Activated CD4-positive, alpha-beta T cell treated with anti-CD3 and anti-CD28 coated beads for 36 hours (primary cell): ENCODE data around the gene CATSPERB. TPM values are rescaled to one million over a fixed set of nuclear protein-coding genes. Genes with fewer than 3 reads are reported as not detected.

ENCODE experiments used
- ATAC-seq: fragments of 200-7000 bp; cut with Tn5 transposase; one replicate; pipeline ENCODE4 v1.10.0; 2021; ENCODE audit warnings: mild to moderate bottlenecking, moderate library complexity
- CTCF ChIA-PET: fragments of 350-600 bp; sonication (Branson Sonifier 250); formaldehyde crosslinking; loops from one replicate; lab custom pipeline; 2021; ENCODE audit warnings: antibody characterized with exemption; lab: Charles Lee
- POLR2A ChIA-PET: fragments of 350-600 bp; sonication (Branson Sonifier 250); formaldehyde crosslinking; loops from one replicate; lab custom pipeline; 2021; ENCODE audit warnings: antibody characterized with exemption, inconsistent platforms; lab: Charles Lee
- DNase-seq: peaks from one replicate; pipeline ENCODE4 v3.0.0-alpha.2; 2020
- H3K27ac Mint-ChIP-seq: one replicate; pipeline ENCODE4 v1.8.0; 2021; ENCODE audit warnings: mixed read lengths
- H3K27me3 Mint-ChIP-seq: one replicate; pipeline ENCODE4 v1.8.0; 2021; ENCODE audit warnings: mixed read lengths
- H3K36me3 Mint-ChIP-seq: one replicate; pipeline ENCODE4 v1.8.0; 2021; ENCODE audit warnings: low read depth, mixed read lengths
- H3K4me1 Mint-ChIP-seq: one replicate; pipeline ENCODE4 v1.8.0; 2021; ENCODE audit warnings: mixed read lengths
- H3K4me3 Mint-ChIP-seq: one replicate; pipeline ENCODE4 v1.8.0; 2021; ENCODE audit warnings: mild to moderate bottlenecking, moderate library complexity, mixed read lengths
- H3K9me3 Mint-ChIP-seq: one replicate; pipeline ENCODE4 v1.8.0; 2021; ENCODE audit warnings: low read depth, mixed read lengths
- intact Hi-C, 2 experiments: fragments of 100-400 bp; cut with DNase I in 1 of 2; cut with micrococcal nuclease in 1 of 2; formaldehyde crosslinking; loops; one replicate each; pipeline versions ENCODE4 v1.14.2 to v1.15.1; 2022 to 2024; cut with DNase I, micrococcal nuclease
- total RNA-seq, 2 experiments: library from RNA; stranded (reverse); gene quantifications; one replicate each; pipeline ENCODE4 v1.2.3, GENCODE V29; 2021

The CATSPERB gene
- total RNA-seq, 2 experiments from 2014 or later = 0.07 to 0.91 TPM

DNA sequence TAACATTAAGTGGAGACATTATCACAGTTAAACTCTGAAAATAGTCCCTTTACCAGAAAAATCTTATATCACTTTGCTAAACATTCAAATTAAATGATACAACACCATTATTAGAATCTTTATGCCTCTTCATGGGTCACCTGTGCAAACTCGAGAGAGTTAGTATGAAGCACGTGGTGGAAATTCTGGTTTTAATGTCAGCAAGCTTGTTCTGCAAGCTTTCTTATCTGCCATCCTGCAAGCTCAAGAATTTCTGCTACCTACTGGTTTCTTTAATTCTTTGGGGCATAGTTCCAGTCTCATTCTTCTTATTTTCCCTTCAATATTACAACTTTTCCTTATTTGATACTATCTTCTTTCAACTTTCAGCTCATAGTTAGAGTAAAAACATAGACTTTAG is 868 bp downstream of the CATSPERB start:
- ChIA-PET CTCF (interaction anchor here (0.6 to 2.4 kb wide), 2 partner anchors 11 to 180 kb away, joined by 3 to 6 read pairs; no protein-coding TSS in a partner anchor), POLR2A (no interaction called here)
- H3K4me1 Mint-ChIP-seq = peaks cover 22% of the 10 kb centered on the region
- H3K36me3 Mint-ChIP-seq = peaks cover 2% of the 10 kb centered on the region
- no peaks in the 10 kb centered on the region for H3K9me3 Mint-ChIP-seq
- ATAC-seq (no peak), DNase-seq (no peak)
- no peak overlapping the region for H3K27ac Mint-ChIP-seq
- H3K4me3 Mint-ChIP-seq = no peak overlapping the region
- H3K27me3 Mint-ChIP-seq = no peaks in the 10 kb centered on the region
- intact Hi-C loops = no loop called here

DNA sequence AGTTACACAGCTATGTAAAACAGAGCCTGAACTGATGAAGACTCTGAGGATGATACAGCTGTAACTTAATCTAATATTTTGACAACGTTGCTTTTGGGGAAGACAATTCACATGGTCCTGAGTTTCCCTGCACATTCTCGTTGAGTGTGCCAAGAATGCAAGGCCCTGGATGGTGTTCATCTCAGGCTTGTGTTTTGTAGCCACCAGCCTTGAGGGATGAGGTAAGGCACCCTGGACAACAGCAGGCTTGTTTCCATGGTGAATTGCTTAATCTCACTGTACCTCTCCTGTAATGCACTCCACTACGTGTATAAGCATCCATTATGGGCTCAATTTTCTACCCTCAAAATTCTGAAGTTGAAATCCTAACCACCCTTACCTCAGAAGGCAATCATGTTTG is 2.1 kb downstream of the CATSPERB start:
- Mint-ChIP-seq H3K27me3 (no peaks in the 10 kb centered on the region), H3K36me3 (no peaks in the 10 kb centered on the region), H3K9me3 (no peaks in the 10 kb centered on the region), H3K4me3 (no peak overlapping the region), H3K27ac (no peak overlapping the region), H3K4me1 (peaks cover 22% of the 10 kb centered on the region)
- CTCF ChIA-PET = no interaction called here
- POLR2A ChIA-PET = no interaction called here
- intact Hi-C loops = no loop called here
- DNase-seq (no peak), ATAC-seq (no peak)

DNA sequence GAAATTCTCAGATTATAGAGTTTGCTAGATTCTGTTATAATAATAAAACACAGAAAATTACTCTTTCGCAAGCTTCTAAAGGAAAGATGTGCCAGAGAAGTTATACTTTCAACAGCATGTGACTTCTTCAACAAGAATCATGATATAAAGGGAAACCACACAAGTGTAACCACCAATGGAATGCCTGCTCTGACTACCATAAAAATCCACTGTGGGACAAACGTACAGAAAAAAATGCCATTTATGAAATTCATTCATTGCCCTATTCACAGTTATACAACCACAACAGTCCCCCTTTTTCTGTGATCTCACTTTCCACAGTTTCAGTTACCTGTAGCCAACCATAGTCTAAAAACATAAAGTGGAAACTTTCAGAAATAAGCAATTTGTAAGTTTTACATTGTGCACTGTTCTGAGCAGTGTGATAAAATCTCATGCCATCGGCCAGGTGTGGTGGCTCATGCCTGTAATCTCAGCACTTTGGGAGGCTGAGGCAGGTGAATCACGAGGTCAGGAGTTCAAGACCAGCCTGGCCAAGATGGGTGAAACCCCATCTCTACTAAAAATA is 3.2 kb downstream of the CATSPERB start:
- ATAC-seq (no peak), DNase-seq (no peak)
- POLR2A ChIA-PET = no interaction called here
- no peak overlapping the region for H3K27ac Mint-ChIP-seq
- no peak overlapping the region for H3K4me3 Mint-ChIP-seq
- intact Hi-C loops = no loop called here
- no peaks in the 10 kb centered on the region for H3K36me3 Mint-ChIP-seq
- CTCF ChIA-PET = no interaction called here
- no peaks in the 10 kb centered on the region for H3K9me3 Mint-ChIP-seq
- H3K4me1 Mint-ChIP-seq = peaks cover 22% of the 10 kb centered on the region
- no peaks in the 10 kb centered on the region for H3K27me3 Mint-ChIP-seq

DNA sequence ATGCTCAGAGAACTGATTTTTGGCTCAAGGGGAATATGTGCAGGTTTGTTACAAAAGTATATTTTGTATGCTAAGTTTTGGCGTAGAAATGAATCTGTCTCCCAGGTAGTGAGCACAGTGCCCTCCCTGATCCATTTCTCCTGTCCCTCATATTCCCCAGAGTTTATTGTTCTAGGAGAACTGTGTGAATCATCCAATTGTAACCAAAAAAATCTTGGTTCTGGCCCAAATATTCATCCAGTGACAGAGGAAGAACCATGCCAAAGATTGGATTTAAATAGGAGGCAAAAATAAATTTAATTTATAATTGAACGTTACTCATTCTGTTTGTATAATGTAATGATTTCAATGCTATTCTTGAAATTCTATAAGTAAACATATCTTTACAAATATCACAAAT is 4.8 kb downstream of the CATSPERB start:
- POLR2A ChIA-PET = no interaction called here
- intact Hi-C loops = no loop called here
- no peak overlapping the region for H3K4me3 Mint-ChIP-seq
- H3K9me3 Mint-ChIP-seq = no peaks in the 10 kb centered on the region
- ATAC-seq (no peak), DNase-seq (no peak)
- peaks cover 9% of the 10 kb centered on the region for H3K4me1 Mint-ChIP-seq
- no peaks in the 10 kb centered on the region for H3K27me3 Mint-ChIP-seq
- H3K27ac Mint-ChIP-seq = no peak overlapping the region
- CTCF ChIA-PET = interaction anchor here (1.1 kb wide), 1 partner anchor 187 kb away, joined by 3 read pairs; no protein-coding TSS in a partner anchor
- no peaks in the 10 kb centered on the region for H3K36me3 Mint-ChIP-seq

DNA sequence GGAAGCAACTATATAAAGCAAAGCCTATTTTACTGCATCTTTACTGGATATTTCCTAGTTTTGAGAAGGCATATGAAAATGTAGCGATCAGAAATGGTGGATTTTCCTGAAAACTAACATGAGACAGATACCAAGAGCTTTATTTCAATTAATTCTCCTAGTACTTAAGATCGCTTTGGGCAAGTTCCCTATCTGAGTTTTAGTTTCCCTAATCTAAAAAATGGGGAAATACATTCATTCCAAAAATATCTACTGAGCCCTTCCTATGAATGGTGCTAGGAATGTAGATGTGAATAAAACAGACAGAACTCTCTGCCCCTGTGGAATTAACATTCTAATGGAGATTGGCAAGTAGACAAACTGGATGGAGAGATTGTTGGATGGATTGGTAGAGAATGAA is 8.4 kb downstream of the CATSPERB start:
- CTCF ChIA-PET = interaction anchor here (0.8 kb wide), 1 partner anchor 35 kb away, joined by 3 read pairs; no protein-coding TSS in a partner anchor
- intact Hi-C loops = no loop called here
- Mint-ChIP-seq H3K4me1 (peaks cover 9% of the 10 kb centered on the region), H3K9me3 (no peaks in the 10 kb centered on the region), H3K4me3 (no peak overlapping the region), H3K27ac (no peak overlapping the region), H3K27me3 (no peaks in the 10 kb centered on the region), H3K36me3 (no peaks in the 10 kb centered on the region)
- no peak for DNase-seq
- POLR2A ChIA-PET = no interaction called here
- ATAC-seq = no peak

DNA sequence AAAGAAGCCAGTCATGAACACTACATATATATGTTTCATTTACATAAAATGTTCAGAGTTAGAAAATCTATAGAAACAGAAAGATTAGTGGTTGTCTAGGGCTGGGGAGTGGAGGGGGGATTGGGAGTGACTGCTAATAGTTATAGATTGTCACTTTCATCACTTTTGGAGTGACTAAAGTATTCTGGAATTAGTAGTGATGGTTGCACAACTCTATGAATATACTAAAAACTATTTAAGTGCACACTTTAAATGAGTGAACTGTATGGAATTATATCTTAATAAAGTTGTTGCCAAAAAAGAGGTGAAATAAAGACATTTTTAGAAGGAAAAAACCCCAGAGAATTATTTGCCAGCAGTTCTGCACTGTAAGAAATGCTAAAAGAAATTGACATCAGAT is 9.5 kb downstream of the CATSPERB start:
- no peak for DNase-seq
- ATAC-seq = no peak
- Mint-ChIP-seq H3K4me3 (no peak overlapping the region), H3K27ac (no peak overlapping the region), H3K36me3 (no peaks in the 10 kb centered on the region), H3K4me1 (peaks cover 6% of the 10 kb centered on the region), H3K9me3 (no peaks in the 10 kb centered on the region), H3K27me3 (no peaks in the 10 kb centered on the region)
- intact Hi-C loops = no loop called here
- ChIA-PET CTCF (interaction anchor here (0.7 kb wide), 1 partner anchor 958 kb away, joined by 3 read pairs; no protein-coding TSS in a partner anchor), POLR2A (no interaction called here)

DNA sequence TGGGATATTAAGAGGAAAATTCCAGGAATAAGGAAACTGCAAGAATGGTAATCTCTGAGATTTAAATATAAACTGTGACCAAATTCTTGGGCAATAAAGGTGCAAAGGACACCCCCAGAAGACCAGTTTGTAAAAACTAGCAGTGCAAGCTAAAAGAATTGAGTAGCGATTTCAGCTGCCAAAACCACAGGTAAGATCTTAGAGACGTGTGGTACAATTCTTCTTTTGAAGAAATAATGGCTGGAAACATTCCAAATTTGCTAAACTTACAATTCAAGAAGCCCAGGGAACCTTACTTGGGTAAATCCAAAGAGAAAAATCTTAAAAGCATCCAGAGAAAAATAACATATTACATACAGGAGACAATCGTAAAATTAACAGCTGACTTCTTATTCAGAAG is 12.0 kb downstream of the CATSPERB start:
- H3K4me3 Mint-ChIP-seq = no peak overlapping the region
- intact Hi-C loops = no loop called here
- H3K27me3 Mint-ChIP-seq = no peaks in the 10 kb centered on the region
- ChIA-PET CTCF (no interaction called here), POLR2A (no interaction called here)
- no peak for DNase-seq
- peaks cover 6% of the 10 kb centered on the region for H3K4me1 Mint-ChIP-seq
- no peak overlapping the region for H3K27ac Mint-ChIP-seq
- no peak for ATAC-seq
- no peaks in the 10 kb centered on the region for H3K9me3 Mint-ChIP-seq
- no peaks in the 10 kb centered on the region for H3K36me3 Mint-ChIP-seq

DNA sequence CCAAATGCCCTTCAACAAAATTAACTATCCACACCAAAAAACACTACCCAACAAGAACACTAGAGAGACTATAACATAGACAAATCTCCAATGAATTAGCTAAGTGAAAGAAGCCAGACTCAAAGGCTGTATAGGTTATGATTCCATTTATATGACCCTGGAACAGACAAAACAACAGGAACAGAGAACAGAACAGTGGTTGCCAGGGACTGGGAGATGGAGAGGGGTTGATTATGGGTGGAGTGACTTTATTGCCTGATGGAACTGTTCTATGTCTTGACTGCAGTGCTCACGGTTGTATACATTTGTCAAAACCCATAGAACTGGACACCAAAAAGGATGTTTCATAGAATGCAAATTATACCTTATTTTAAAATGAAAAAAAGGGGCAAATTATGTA is 14.9 kb downstream of the CATSPERB start:
- H3K9me3 Mint-ChIP-seq = no peaks in the 10 kb centered on the region
- ATAC-seq = no peak
- no peaks in the 10 kb centered on the region for H3K27me3 Mint-ChIP-seq
- CTCF ChIA-PET = no interaction called here
- H3K4me3 Mint-ChIP-seq = no peak overlapping the region
- H3K4me1 Mint-ChIP-seq = peaks cover 11% of the 10 kb centered on the region
- no peaks in the 10 kb centered on the region for H3K36me3 Mint-ChIP-seq
- intact Hi-C loops = loop anchor here in 1 of 2 experiments (2.0 kb wide), 1 partner anchor 194 kb away; no protein-coding TSS in a partner anchor
- H3K27ac Mint-ChIP-seq = no peak overlapping the region
- POLR2A ChIA-PET = interaction anchor here (0.7 kb wide), 1 partner anchor 368 kb away, joined by 4 read pairs; no protein-coding TSS in a partner anchor
- DNase-seq = no peak

DNA sequence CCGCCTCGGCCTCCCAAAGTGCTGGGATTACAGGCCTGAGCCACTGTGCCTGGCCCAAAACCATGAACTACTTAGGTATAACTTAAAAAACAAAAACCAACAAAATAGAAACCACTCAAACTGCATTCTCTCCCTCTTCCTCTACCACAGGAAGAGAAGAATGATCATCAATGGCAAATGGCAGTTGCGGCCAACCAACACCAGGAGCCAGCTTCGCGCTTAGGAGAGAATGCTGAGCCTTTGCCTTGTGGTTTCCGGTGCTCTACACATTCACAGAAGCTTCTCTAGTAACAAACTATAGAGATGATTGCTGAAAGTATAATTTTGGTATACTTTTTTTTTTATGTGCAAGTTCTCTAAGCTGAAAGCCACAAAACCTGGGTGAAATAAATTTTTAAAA is 17.1 kb downstream of the CATSPERB start:
- POLR2A ChIA-PET = interaction anchor here (0.7 to 0.8 kb wide), 2 partner anchors 121 to 1058 kb away, joined by 3 to 4 read pairs; no protein-coding TSS in a partner anchor
- intact Hi-C loops = no loop called here
- Mint-ChIP-seq H3K27ac (peak overlapping the region; percentile 42), H3K36me3 (no peaks in the 10 kb centered on the region), H3K4me3 (no peak overlapping the region), H3K27me3 (no peaks in the 10 kb centered on the region), H3K4me1 (peaks cover 9% of the 10 kb centered on the region), H3K9me3 (peaks cover 1% of the 10 kb centered on the region)
- peak; percentile 65 for DNase-seq
- CTCF ChIA-PET = interaction anchor here (0.7 to 2.6 kb wide), 3 partner anchors 14 to 376 kb away, joined by 3 to 8 read pairs (median 3); no protein-coding TSS in a partner anchor
- peak; percentile 75 for ATAC-seq

DNA sequence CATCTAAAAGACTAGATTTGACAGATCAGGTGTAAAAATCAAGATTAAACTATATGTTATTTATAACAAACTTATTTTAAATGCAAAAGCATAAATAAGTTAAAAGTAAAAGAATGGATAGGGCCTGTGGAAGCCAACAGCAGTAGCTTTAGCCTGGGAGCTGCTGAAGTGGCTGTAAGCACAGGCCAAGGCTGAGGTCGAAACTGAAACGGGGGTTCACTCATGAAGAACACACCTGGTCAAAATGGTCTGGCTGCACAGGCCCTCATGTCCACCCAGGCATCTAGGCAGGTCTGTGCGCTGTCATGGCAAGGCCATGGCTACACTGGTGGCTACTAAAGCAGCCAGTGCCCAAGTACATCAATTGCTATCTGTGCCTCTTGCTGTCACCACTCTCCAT is 23.1 kb downstream of the CATSPERB start:
- peaks cover 3% of the 10 kb centered on the region for H3K9me3 Mint-ChIP-seq
- DNase-seq = no peak
- no peaks in the 10 kb centered on the region for H3K27me3 Mint-ChIP-seq
- H3K36me3 Mint-ChIP-seq = peaks cover 3% of the 10 kb centered on the region
- H3K4me1 Mint-ChIP-seq = no peaks in the 10 kb centered on the region
- intact Hi-C loops = no loop called here
- ChIA-PET POLR2A (no interaction called here), CTCF (interaction anchor here (0.8 kb wide), 1 partner anchor 11 kb away, joined by 3 read pairs; no protein-coding TSS in a partner anchor)
- no peak overlapping the region for H3K27ac Mint-ChIP-seq
- no peak for ATAC-seq
- no peak overlapping the region for H3K4me3 Mint-ChIP-seq

DNA sequence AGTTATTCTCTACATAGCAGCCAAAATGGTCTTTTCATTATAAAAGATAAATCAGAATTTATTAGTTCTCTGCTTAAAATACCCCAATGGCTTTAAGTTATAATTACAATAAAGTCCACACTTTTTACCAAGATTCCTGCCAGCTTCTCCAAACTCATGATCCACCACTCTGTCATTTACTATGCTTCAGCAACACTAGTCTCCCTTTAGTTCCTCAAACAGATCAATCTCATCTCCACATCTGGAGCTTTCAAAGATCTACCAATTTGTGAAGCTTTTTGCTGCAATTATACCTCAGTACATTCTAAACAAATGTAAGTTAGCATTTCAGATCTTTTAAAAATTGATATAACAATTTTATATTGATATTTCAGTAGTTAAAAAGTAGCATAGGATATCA is 24.9 kb downstream of the CATSPERB start:
- Mint-ChIP-seq H3K27ac (no peak overlapping the region), H3K36me3 (peaks cover 3% of the 10 kb centered on the region), H3K27me3 (no peaks in the 10 kb centered on the region), H3K4me3 (no peak overlapping the region), H3K4me1 (no peaks in the 10 kb centered on the region), H3K9me3 (peaks cover 3% of the 10 kb centered on the region)
- intact Hi-C loops = no loop called here
- ChIA-PET POLR2A (no interaction called here), CTCF (interaction anchor here (1.1 to 1.7 kb wide), 2 partner anchors 13 to 204 kb away, joined by 3 to 5 read pairs; no protein-coding TSS in a partner anchor)
- ATAC-seq (no peak), DNase-seq (no peak)

DNA sequence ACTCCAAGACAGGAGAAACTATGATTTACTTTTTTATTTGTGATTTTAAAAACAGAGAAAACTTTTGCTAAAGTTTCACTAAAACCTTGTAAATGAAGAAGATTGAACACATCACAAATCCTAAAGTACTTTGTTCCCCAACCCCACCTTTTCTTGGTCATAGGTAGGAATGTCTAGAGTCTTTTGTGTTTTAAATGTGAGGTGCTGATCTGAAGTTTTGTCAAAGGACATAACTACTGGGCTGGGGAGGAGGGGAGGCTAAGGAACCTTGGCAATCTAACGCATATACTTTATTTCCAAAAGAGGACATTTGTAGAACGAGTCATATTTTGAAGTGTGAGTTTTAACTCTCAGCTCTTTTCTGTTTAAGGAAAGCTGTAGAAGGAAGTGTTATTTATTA is 37.2 kb downstream of the CATSPERB start:
- ATAC-seq (no peak), DNase-seq (no peak)
- H3K4me1 Mint-ChIP-seq = peaks cover 9% of the 10 kb centered on the region
- H3K27ac Mint-ChIP-seq = no peak overlapping the region
- no peaks in the 10 kb centered on the region for H3K27me3 Mint-ChIP-seq
- peaks cover 8% of the 10 kb centered on the region for H3K36me3 Mint-ChIP-seq
- ChIA-PET POLR2A (no interaction called here), CTCF (interaction anchor here (0.6 to 0.9 kb wide), 2 partner anchors 13 to 56 kb away, joined by 3 read pairs; no protein-coding TSS in a partner anchor)
- intact Hi-C loops = no loop called here
- H3K9me3 Mint-ChIP-seq = peaks cover 9% of the 10 kb centered on the region
- H3K4me3 Mint-ChIP-seq = no peak overlapping the region
